ENCODE results near the gene MEGF8.

GRCh38 chr19:42380155-42380554 is 54.7 kb downstream of the MEGF8 start:
- no peak for TF ChIP-seq CTCF (IDR thresholded peaks at IDR 0.05)
- TF ChIP-seq POLR2A (IDR thresholded peaks at IDR 0.05): no peak
